GM19468 (cell line): ENCODE data around the gene BICRA.
"Not testable (repeated sequence)": the region's sequence is repeated elsewhere in the genome, so short reads cannot be mapped to it uniquely, and the experiment has no call there.

Source experiments
- ATAC-seq: cut with Tn5 transposase; IDR thresholded peaks from one replicate; pipeline ENCODE4 v1.9.1; 2021; ENCODE audit warnings: mild to moderate bottlenecking, moderate library complexity, moderate number of reproducible peaks; ENCODE audit not compliant: unreplicated experiment; ENCODE audit errors: extremely low read depth

Gene BICRA

GRCh38 chr19:47626238-47626637 is 17.3 kb downstream of the BICRA start:
- ATAC-seq: no peak

GRCh38 chr19:47628078-47628771 is 19.3 kb downstream of the BICRA start:
- no peak for ATAC-seq

GRCh38 chr19:47630594-47630993 is 21.7 kb downstream of the BICRA start:
- no peak for ATAC-seq

GRCh38 chr19:47631681-47632446 is 22.9 kb downstream of the BICRA start:
- ATAC-seq: no peak

GRCh38 chr19:47633517-47633916 is 24.6 kb downstream of the BICRA start:
- ATAC-seq: no peak

GRCh38 chr19:47633996-47634395 is 25.1 kb downstream of the BICRA start:
- ATAC-seq: no peak

- not testable (repeated sequence) for ATAC-seq
Measured at GRCh38 chr19:47635152-47635754, 26.3 kb downstream of the BICRA start.

GRCh38 chr19:47637550-47637949 is 28.6 kb downstream of the BICRA start:
- no peak for ATAC-seq

GRCh38 chr19:47641891-47642485 is 33.1 kb downstream of the BICRA start:
- no peak for ATAC-seq

GRCh38 chr19:47643281-47643680 is 34.3 kb downstream of the BICRA start:
- no peak for ATAC-seq

GRCh38 chr19:47644199-47644598 is 35.3 kb downstream of the BICRA start:
- no peak for ATAC-seq

GRCh38 chr19:47644743-47645482 is 36.0 kb downstream of the BICRA start:
- ATAC-seq: no peak

- ATAC-seq: no peak
Measured at GRCh38 chr19:47646924-47647323, 38.0 kb downstream of the BICRA start.

- no peak for ATAC-seq
Measured at GRCh38 chr19:47649588-47649987, 40.7 kb downstream of the BICRA start.

- no peak for ATAC-seq
Measured at GRCh38 chr19:47650700-47651099, 41.8 kb downstream of the BICRA start.

- no peak for ATAC-seq
Measured at GRCh38 chr19:47651132-47651531, 42.2 kb downstream of the BICRA start.

- no peak for ATAC-seq
Measured at GRCh38 chr19:47651691-47652090, 42.8 kb downstream of the BICRA start.

GRCh38 chr19:47652285-47652684 is 43.4 kb downstream of the BICRA start:
- ATAC-seq: no peak

GRCh38 chr19:47653856-47654255 is 44.9 kb downstream of the BICRA start:
- ATAC-seq: no peak

- no peak for ATAC-seq
Measured at GRCh38 chr19:47657719-47658118, 48.8 kb downstream of the BICRA start.
